NCI-H774 (cell line): ENCODE measurements around the gene TRIM16.
A peak's percentile ranks its signal among the peaks of the same experiment; 100 is the strongest.
"Not testable (repeated sequence)": the region's sequence is repeated elsewhere in the genome, so short reads cannot be mapped to it uniquely, and the experiment has no call there.

Experiments used
- DNase-seq: peaks from one replicate; lab custom pipeline; 2025; lab: John Stamatoyannopoulos, UW

TRIM16 gene

DNA sequence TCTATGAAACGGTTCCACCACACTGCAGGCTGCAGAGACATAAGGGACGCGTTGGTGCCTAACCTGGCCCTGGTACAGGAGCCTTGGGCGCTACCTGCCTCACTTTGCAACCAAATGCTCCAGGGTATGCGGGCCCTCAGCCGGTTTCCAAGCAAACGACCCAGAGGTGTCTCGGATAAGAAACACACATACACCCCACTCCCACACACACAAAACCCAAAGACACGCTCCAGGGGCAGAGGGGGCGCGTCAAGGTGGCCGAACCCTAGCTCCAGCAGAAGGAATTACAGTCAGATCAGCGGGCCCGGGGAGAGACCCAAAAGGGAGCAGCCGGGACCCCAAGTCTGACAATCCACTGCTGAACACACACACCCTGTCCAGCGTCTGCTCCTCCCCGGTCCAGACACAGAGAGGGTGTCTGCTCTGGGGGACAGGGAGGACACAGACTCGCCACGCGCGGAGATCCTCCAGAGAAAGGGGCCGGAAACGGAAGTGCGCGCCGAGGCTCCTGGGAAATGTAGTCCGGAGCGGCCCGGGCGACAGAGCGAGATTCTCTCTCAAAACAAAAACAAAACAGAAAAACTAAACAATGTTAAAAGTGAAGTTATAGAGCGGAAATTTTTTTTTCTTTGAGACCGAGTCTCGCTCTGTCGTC, at the start of gene TRIM16:
Gene TRIM16, minus strand, starts transcription at position 488 of the 655 bp plus-strand sequence. CDS start 32,702 bp downstream, outside the sequence.
- DNase-seq, result not testable (repeated sequence)

DNA sequence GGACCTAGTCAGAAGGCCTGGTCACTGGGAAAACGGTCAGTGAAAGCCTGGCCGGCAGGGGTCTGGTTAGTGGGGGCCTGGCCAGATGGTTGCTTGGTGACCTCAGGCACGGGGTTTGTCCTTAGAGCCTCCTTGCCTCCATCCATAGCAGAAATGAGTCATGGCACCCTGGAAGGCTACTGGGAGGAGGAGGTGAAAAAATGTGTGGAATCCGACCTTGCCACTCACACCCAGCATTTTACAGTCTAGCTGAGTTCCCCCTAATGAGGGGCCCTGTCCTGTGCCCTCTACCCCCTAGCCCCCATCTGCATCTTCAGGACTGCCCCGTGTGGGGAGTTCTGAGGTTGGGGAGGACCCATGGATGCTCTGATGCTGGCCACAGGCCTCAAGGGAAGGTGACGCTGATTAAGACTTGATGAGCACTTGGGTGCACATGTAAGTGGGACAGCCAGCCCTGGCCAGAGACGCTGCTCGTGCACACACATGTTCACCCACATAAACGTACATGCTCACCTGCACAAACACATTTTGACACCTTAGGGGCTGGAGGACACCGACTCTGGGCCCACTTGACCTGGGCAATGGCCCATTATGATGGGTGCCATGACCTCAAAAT, 49.2 kb upstream of the TRIM16 start:
- not testable (repeated sequence) for DNase-seq

DNA sequence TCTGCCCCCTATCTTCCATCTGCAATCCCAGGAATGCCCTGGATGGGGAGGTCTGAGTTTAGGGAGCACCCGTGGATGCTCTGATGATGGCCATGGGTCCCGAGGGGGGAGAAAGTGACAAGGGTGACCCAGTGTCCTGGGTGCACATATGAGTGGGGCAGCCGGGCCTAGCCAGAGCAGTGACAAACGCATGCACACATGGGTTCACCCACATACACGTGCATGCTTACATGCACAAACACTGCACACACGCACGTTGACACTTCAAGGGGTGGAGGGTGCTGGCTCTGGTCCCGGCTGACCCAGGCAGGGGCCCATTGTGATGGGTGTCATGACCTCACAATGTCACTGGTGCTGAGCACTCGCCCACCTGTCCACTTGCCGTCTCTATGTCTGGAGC, 47.8 kb upstream of the TRIM16 start, which contains the start of gene TBC1D26:
Gene TBC1D26, plus strand, starts transcription at position 384 of the 400 bp plus-strand sequence. CDS start 3,066 bp downstream, outside the sequence.
- not testable (repeated sequence) for DNase-seq

DNA sequence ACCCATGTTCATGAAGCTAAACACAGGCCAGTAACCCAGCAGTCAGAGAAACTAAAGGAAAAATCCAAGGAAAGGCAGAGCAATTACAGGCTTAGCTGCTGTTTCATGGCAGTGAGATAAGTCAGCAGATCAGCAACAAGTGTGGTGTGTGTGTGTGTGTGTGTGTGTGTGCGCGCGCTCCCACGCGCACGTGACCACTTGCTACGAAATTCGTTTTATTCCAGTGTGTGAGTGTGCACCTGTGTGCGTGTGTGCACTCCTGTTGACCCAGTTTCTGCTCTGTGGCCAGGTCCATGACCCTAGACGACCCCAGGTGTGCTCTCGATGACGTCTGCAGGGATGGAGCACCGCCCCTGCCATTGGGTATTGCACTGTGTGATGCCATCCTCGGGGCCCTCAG, 46.4 kb upstream of the TRIM16 start:
- DNase-seq, result not testable (repeated sequence)

DNA sequence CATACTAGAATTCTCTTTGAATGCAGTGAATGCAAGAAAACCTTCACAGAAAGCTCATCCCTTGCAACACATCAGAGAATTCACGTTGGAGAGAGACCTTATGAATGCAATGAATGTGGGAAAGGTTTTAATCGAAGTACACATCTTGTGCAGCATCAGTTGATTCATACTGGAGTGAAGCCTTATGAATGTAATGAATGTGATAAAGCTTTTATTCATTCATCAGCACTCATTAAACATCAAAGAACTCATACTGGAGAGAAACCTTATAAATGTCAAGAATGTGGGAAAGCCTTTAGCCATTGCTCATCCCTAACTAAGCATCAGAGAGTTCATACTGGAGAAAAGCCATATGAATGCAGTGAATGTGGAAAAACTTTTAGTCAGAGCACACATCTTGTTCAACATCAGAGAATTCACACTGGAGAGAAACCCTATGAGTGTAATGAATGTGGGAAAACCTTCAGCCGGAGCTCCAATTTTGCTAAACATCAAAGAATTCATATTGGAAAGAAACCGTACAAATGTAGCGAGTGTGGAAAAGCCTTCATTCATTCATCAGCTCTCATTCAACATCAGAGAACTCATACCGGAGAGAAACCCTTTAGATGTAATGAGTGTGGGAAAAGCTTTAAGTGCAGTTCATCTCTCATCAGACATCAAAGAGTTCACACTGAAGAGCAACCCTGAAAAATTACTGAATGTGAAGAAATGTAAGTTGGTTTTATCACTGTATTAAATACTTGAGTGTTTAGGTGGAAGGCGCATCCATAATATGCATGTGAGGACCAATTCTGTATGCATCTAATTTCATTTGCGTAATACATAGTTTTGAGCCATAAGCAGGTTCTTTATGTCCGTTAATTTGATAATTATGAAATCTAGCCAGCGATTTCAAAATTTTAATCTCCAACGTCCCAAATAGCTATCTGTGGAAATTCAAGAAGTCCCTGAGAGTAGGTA, 32.8 kb upstream of the TRIM16 start:
- not testable (repeated sequence) for DNase-seq

DNA sequence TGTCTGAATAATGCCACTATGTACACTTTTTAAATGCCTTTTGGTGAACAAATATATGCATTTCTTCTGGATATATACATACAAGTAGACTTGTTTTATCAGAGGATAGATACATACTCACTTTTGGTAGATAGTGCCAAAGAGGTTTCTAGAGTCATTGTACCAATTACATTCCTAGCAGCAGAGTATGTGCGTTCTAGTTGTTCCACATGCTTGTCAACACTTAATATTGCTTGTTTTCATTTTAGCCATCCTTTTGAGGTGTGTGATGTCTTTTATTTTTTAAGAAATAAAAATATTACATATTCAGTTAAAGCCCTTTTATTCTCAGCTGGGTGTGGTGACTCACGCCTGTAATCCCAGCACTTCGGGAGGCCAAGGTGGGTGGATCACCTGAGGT, 24.8 kb upstream of the TRIM16 start:
- not testable (repeated sequence) for DNase-seq

DNA sequence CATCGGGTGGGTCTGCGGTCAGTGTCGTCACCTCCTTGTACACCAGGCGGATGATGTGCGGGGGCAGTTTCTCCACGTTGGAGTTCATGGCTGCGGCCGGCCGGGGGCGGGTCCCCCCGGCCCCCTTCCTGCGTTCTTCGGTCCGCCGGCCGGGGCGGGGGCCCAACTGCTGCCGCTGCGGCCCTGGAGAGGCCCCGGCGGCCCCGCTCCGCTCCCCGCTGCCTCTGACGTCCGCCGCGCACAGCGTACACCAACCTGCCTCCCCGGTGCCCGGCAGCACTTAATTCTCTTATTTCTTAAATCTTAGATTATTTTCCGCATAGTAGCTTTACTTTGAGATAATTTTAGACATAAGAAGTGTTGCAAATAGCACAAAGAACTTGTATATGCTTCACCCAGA, 20.7 kb upstream of the TRIM16 start:
- not testable (repeated sequence) for DNase-seq

DNA sequence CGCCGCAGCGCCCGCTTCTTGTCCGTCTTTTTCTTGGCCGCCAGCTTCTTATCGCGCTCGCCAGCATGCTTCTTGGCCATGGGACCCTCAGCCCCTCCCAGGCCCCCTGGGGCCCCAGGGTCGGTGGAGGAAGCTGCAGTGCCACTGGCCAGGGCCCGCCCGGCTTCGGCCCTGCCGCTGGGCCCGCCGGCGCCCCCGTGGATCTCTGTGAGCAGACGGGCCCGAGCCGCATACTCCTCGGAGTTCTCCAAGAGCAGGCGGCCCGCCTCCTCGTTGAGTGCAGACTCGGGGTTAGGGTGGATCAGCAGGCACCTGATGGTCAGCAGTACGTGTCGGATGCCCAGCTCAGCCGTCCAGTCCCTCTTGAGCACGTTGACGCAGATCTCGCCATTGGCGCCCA, 20.1 kb upstream of the TRIM16 start:
- not testable (repeated sequence) for DNase-seq

DNA sequence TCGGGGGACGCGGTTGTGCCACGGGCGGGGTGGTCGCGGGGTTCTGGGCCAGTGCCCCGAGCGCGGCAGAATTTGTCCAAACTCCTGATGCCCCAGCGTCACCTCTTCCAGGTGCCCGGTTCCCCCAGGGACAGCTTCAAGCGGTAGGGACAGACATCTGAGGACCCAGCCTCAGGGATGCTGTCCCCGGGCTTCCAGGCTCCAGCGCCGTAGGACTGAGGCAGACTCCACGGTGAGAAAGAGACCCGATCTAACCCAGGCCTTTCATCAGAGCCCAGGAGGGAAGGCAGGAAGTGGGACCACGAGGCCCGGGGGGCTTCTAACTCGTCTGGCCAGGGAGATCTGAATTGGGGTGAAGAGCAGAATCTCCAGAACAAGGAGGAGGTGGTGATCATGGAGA, 15.8 kb upstream of the TRIM16 start:
- not testable (repeated sequence) for DNase-seq

DNA sequence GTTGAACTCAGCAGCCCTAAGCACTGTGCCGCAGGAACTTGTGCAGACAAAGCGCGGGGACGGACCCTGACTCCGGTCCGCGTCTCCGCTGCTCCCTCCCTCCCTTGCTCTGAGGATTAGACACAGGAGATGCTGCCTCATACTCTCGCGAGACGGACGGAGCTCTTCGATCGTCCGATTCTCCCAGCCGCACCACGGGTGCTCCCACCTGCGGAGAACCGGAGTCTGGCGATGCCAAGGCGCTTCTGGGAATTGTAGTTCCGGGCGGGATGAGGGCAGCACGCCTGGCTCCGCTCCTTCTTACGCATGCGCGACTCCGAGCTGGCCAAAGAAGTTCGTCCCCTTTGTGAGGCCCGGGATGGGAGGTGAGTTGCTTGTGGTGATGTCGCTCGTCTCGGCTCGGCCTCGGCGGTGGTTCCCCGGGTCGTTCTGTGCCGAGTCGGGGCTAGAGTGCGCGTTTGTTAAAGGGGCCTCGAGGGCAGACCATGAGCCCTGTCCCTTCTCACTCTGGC, 15.4 kb upstream of the TRIM16 start, which contains the start of gene ZNF286A:
Gene ZNF286A, plus strand, starts transcription at position 340 of the 512 bp plus-strand sequence. CDS start 578 bp downstream, outside the sequence.
- peak; percentile 91 for DNase-seq

DNA sequence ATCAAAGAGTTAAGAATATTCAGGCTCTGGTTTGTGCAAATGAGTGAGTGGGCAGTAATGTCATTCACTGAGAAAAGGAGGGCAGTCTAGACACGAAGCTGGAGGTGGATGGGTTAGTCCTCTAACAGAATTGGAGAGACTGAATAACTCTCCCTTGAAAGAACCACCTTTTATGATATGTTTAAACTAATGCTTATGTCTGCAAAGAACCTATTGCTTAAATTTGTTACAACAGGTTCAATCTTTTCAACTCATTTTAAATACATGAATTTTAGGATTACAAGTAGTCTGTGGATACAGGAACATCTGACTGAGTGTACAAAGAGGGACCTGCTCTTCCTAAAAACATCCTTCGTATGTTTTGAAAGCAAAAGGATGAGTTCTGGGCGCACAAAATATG, 14.9 kb upstream of the TRIM16 start:
- not testable (repeated sequence) for DNase-seq

DNA sequence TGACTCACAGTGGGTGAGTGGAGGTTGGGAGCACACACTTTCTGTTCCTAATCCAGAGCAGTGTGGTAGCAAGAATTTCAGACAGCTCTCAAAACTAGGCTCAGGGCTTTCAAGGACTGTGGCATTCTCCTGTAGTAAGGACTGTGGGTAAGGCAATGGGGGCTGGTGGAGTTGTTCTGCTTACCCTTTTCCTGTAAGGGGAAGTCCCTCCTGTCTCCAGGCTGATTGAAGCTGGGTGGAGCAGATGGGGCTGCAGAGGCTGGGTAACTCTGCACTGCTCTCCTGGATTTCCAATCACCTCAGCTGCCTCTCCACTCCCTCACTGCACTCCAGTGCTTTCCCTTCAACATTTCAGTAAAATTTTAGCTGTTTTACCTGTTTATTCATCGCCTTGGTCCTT, 3.4 kb upstream of the TRIM16 start:
- DNase-seq, result not testable (repeated sequence)

DNA sequence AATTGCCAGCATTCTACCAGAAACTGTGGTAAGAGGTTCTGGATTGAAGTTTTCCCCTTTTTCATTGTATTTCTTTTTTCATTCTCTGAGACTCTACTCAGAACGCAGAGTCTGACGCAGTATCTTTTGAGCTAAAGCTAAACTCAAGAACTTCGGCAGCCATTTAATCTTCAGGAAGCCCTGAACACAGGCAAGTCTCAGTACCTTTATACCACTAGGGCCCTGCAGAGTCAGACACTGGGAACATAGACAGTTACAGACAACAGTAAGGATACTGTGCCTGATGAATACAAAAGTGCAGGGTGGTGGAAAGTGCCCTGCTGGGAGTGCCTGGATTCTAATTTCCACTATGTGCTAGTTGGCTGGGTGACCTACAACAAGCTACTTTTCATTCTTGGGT, 976 bp downstream of the TRIM16 start:
- DNase-seq, result not testable (repeated sequence)

DNA sequence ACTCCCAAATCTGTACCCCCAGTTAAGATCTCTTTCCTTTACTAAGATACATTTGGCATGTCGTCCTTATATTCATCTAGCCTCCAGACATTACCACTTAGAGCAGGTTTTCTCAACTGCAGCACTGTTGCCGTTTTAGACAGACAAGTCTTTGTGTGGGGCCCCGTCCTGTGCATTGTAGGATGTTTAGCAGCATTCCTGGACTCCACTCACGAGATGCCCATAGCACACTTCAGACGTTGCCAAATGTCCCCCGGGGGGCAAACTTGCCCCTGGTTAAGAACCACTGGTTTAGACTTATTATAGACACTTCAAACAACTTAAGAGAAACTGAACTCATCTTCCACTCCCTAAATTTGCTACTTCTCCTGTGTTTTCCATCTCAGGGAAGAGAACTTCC, 8.1 kb downstream of the TRIM16 start:
- not testable (repeated sequence) for DNase-seq

DNA sequence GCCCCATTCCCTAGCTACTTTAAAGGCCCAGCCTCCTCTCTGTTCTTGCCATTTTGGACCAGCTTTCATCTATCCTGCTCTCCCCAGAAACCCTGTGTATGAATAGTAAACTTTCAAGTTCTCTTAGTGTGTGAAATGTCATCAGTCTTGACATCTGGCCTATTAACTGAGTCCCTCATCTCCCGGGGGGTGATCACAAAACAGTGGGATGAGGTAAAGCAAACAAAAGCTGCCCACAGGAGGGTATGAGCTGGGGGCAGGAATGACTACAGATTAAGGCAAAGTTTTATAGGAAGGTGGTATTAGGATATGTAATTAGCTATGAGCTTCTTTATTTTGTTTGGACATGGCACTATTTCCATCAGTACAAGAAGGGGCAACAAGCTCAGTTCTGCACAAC, 9.5 kb downstream of the TRIM16 start:
- DNase-seq, result not testable (repeated sequence)

DNA sequence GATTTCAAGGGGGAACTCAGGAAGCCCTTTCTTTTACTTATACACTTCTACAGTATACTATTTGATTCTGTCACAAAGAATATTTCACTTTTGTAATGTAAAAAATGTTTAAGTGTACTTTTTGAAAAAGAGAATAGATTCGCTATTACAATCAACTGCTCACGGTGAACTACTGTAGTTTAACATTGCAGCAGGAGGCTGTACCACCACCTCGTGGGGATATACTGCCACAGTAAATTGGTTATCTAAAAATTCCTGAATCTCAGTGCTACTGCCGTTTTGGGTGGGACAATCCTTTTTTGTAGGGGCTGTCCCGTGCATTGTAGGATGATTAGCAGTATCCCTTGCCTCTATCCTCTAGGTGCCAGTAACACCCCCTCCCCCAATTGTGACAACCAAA, 14.6 kb downstream of the TRIM16 start:
- DNase-seq, result not testable (repeated sequence)

DNA sequence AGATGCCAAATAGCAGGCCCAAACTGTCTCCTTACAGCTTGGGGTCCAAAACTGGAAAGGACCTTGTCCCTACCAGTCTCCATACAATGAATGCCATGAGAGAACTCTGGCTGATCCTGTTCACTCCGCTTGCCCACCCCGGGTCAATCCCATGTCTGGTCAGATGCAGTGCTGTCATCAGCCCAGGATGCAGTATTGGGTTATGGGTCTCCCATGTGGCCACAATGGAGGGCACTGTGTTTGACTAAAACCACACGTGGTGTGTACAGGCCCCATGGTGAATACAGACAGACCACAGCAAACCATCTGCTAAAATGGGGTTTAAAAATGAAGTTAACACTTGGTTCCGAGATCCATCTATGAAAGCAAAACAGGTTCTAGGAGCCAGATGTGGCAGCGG, 20.4 kb downstream of the TRIM16 start:
- no peak for DNase-seq

DNA sequence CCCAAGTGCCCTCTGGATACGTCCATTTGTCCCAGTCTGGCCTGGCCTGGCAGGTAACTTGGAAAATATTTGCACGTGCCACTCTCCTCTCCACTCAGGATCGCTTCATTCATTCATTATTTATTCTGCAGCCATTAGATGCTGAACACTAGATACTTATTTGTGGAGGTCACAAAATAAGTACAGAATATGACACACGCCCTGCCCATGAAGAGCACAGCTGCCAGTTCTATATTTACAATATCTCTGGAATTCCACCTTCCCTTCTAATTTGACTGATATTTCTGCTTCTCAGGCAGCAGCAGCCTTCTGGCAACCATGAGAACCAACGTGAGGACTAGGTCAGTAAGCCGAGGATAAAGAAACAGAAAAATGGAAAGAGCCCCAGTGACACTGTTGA, 20.9 kb downstream of the TRIM16 start:
- no peak for DNase-seq

DNA sequence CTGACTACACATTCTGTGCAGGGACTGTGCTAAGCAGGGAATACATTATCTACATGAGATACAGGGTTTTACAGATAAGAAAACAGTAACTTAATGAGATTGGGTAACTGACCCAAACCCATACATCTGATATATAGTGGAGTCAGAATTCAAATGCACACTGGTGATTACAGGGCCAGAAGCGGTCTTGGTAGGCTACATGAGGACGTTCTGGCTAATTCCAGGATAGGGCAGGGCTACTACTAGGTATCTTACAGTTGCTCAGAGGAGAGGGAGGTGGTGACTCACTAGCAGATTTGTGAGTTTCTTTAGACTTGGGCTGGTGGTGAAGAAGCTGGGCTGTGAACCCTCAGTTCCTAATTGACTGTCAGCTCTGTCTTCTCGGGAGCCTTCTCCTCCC, 21.4 kb downstream of the TRIM16 start:
- no peak for DNase-seq

DNA sequence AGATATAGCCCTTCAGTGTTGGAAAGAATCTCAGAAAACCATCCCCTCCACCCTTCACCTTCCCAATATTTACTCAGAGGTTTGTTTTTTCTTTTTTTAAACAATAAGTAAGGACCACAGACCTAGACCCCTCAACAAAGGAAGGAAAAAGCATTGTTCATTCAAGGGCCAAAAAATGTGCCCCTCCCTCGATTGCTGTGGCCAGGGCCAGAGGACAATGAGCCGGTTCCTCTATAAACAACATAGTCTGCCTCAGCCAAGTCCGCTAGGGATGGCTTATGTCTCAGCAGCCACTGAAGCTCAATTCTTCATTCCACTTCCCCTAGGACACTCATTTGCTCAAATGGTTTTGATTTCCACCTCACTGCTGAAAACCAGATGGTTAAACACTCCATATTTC, 24.0 kb downstream of the TRIM16 start:
- DNase-seq, result no peak

DNA sequence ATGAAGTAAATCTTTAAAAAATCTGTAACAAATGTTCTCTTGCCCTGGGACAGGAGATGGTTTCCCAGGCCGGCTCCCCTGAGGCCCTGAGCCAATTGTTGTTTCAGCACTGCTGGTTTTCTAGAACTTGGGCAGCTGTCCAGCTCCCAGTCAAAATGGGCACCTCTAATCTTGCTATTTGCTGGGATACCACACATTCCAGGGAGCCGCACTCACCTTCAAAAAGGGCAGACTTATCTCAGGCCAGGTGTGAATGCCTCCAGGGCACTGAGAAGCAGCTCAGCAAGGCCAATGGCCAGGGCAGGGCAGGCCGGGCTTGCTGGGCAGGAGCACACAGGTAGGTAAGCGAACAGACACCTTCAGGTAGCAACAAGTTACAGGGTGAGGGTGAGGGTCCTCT, 24.4 kb downstream of the TRIM16 start:
- DNase-seq, result no peak

DNA sequence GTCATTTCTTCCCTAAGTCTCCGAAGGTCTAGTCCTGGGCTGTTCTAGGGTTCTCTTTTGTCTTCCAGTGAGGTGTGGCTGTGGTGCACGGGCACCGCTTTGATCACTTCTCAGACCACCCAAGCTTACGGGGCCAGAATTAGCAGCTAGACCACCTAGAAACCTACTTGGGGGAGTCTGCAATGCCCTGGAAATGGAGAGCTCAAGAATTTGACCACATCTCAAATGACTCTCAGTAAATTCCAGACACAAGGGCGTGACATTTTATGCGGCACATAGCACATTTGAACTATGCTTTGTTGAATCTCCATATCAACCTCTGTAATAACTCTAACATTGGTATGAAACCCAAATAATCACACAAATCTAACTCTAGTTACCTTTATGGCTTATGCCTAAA, 24.9 kb downstream of the TRIM16 start:
- no peak for DNase-seq
